HUDEP-2 (cell line): Measurements from ENCODE around the gene MACF1.

Experiments used
- DNase-seq, 76 experiments: peaks; one replicate each; lab custom pipeline; 2025; ENCODE audit not compliant: unreplicated experiment in 76 of 76; lab: John Stamatoyannopoulos, UW

Gene MACF1

DNA sequence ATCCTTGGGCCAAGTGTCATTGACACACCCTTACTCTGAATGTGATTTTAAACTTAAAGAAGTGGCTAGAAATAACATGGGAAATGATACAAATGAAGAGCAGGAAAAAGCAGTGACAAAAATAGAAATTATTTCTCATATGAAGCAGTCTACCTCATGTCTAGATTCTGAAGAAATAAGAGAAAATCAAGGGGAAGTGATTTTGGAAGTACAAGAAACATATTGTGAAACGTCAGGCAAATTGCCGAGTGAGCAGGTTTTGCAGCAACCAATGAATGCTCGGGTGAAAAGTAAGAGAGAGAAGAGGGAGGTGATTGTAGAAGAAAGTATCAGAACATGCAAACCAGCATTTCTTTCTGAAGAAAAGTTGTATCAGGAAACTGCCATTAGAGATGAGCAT, 130.7 kb downstream of the MACF1 start:
- DNase-seq: no peak

DNA sequence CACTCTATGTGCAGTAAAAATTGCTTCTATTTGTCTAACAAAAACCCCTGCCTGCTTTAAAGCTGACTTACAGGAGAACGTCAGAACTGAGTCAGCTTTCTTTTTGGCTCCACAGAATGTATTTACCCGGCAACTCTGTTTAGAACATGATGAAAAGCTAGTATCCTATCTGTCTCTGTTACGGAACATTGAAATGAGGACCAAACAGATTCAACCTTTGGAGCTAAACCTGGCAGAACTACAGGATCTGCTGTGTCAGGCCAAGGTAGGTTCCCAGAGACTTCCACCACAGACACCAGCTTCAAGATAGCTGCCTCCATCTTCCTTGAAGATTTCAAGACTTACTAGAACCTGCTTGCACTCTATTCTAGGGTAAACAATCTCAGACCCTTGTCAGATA, 132.6 kb downstream of the MACF1 start:
- DNase-seq: no peak

- no peak for DNase-seq
Observed at GRCh38 chr1:39342776-39343175, 138.3 kb downstream of the MACF1 start.

DNA sequence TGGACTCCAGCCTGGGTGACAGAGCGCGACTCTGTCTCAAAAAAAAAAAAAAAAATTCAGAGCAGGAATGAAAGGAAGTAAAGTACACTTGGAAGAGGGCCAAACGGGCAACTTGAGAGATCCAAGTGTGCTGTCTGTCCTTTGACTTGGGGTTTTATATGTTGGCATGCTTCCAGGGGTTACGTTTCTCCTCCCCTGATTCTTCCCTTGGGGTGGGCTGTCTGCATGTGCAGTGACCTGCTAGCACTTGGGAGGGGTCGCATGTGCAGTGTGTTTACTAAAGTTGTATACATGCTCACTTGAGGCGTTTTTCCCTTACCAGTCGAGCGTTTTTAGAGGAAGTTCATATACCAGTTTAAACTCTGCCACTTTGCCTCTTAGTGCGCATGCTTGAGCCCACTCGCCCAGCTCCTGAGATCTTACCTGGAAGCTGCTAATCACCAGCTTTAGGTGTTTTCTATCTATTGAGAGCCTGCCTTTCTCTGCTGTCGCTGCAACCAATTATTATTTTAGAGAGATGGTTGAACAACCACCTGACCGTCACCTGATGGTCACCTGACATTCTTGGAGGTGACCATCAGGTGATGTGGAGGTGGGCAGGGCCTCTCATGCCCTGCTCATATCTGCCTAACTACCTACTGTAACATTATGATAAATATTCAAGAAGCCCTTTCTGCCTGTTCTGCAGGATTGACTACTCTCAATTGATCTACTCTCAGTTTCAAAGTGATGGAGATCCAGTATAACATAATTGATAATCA, 140.1 kb downstream of the MACF1 start:
- no peak for DNase-seq

DNA sequence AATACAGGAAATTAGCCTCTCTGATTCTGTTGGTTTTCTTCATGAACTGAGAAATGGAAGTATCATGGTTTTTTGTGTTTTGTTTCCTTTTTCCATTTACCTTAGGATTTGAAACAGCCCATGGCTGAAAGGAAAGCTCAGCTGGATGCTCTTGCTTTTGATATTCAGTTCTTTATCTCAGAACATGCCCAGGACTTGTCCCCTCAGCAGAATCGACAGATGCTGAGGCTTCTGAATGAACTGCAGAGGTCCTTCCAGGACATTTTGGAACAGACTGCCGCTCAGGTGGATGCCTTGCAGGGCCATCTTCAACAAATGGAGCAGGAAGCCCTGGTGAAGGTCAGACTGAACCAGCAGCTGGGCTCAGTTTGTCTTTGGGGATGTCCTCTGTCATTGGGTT, 142.4 kb downstream of the MACF1 start:
- no peak for DNase-seq

DNA sequence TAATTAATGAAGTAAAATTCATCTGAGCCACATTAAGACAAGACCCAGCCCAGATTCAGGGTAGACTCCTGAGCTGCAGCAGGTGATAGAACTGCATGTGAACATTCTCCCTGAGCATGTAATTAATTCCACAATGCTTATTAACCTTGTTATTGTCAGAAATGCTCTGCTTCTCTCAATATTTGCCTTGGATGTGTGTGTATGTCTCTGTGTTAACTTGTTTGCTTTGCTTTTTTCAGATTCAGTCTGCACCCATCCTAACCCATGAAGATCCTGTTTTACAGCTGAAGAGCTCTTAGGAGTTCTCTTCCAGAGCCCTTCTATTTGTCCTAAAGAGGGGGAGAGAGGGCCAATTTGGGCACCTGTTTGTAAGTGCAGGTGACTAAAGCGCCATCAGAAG, 143.8 kb downstream of the MACF1 start:
- DNase-seq: no peak

DNA sequence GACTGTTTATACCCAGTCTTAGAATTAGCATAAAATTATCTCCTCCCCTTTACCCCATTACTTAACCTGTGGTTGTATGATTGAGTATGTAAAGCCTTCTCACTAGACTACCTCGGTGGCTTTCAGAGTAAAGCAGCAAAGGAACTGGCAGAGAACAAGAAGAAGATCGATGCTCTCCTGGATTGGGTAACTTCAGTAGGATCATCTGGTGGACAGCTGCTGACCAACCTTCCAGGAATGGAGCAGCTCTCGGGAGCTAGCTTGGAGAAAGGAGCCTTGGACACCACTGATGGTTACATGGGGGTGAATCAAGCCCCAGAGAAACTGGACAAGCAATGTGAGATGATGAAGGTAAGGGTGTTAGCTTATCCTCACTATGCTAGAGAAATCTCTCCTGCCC, 148.4 kb downstream of the MACF1 start:
- DNase-seq: no peak

DNA sequence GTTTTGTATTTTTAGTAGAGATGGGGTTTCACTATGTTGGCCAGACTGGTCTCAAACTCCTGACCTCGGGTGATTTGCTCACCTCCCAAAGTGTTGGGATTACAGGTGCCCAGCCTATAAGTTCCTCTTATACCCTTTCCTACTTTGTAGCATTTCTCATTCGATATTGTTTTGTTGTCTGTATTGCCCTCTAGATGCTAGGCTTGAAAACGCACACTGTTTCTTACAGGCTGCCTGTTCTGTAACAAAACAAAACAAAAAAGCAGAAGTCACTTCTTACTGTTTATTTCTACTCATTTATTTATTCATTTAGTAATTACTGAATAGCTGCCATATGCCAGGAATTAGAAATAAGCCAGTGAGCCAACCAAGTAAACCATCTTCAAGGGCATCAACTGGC, 150.1 kb downstream of the MACF1 start:
- DNase-seq: no peak

- no peak for DNase-seq
Observed at GRCh38 chr1:39358491-39358890, 154.0 kb downstream of the MACF1 start.

GRCh38 chr1:39359028-39359570, 154.6 kb downstream of the MACF1 start:
- DNase-seq: no peak

- no peak for DNase-seq
Observed at GRCh38 chr1:39360731-39361130, 156.2 kb downstream of the MACF1 start.

- no peak for DNase-seq
Observed at GRCh38 chr1:39361446-39361845, 157.0 kb downstream of the MACF1 start.

DNA sequence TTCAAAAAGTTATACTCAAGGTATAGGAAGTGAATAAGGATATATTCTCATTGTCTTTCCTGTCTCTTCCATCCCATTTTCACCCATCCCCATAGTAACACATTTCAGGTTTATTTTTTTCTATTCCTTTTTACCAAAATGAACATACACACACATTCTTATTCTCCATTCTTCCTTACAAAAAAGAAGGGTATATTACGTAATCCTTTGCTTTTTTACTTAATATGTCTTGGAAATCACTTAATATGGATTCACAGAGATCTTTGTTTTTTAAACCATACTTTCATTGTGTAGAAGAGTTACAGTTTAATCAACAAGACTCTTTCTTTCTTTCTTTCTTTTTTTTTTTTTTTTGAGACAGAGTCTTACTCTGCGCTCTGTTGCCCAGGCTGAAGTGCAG, 158.8 kb downstream of the MACF1 start:
- no peak for DNase-seq

- no peak for DNase-seq
Observed at GRCh38 chr1:39368045-39368444, 163.6 kb downstream of the MACF1 start.

DNA sequence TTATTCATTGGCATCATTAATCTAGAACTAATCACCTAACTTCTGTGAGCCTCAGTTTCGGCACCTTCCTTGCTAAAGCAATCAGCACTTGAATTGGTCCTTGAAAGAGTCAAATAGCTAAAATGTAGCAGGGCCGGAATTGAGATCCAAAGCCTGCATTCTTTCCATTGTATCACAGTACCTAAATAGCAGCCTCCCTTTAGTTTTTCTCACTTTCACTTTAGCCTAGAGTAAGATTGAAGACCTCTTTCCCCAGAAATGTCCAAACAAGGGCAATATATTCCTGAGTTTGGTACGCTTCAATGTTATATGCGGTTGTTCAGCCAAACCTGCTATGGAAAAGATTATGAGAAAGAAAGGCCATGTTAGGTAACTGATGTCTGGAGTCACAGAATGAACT, 165.1 kb downstream of the MACF1 start:
- DNase-seq: no peak

- no peak for DNase-seq
Observed at GRCh38 chr1:39370602-39371001, 166.1 kb downstream of the MACF1 start.

DNA sequence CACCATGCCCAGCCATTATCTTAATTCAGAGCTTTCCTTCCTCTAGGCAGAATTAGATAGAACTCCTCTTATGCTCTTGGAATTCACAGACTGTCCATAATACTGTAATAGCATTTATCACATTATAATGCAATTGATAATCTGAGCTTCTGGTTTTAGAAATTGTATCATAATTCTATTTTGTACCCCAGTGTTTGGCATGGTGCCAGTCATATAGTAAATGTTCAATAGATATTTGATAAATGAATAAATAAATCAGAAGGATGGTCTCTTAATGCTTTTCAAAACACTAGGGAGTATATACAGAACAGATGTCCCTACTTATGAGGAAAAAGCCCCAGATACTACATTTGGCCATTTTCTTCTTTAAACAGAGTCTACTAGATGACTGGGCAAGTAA, 167.6 kb downstream of the MACF1 start:
- no peak for DNase-seq

DNA sequence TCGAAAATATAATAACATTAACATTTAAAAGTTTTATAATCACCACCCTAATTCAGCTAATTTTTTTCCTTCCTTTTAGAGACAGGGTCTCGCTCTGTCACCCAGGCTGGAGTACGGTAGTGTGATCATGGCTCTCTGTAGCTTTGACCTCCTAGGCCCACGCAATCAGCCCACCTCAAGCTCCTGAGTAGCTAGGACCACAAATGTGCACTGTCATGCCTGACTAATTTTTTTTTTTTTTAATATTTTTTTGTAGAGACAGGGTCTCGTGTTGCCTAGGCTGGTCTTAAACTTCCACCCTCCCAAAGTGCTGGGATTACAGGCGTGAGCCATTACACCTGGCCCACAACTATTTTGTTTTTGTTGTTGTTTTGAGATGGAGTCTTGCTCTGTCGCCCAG, 172.2 kb downstream of the MACF1 start:
- DNase-seq: no peak

DNA sequence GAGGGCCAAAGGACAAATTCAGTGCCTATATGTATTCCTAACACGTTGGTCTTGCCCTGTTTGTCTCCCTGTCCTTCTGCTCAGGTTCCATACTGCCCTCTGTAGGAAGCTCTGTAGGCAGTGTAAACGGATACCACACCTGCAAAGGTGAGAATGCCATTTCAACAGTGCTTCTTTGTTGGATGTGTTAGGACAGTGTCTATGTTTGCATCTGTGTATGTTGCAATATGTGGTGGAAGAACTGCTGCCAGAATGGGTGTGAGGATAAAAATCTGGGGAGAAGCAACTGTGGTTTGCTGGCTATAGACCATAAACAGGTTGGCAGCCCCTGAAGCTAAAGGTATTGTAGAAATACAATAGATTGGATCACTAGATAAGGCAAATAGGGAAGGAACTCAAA, 173.9 kb downstream of the MACF1 start:
- DNase-seq: no peak

DNA sequence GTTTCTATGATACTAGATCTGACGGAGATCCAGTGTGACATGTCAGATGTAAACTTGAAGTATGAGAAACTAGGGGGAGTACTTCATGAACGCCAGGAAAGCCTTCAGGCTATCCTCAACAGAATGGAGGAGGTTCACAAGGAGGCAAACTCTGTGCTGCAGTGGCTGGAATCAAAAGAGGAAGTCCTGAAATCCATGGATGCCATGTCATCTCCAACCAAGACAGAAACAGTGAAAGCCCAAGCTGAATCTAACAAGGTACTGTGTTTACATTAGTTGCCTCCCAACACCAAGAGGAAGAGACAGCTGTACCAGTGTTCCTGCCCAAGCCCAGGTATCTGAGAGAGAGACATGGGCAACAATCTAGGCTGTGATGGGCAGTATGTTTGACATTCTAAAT, 174.7 kb downstream of the MACF1 start:
- no peak for DNase-seq

DNA sequence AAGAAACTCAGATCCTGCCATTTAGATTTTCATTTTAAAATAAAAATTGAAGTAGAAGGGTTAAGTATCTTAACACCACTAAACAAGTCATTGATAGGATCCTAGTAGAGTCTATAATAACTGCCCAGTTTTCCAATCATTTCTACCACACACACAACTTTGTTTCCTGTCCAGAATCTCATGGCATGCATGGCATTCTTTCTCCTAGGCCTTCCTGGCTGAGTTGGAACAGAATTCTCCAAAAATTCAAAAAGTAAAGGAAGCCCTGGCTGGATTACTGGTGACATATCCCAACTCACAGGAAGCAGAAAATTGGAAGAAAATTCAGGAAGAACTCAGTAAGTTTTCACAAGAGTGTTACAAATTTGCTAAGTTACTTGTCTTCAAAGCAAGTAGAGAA, 175.5 kb downstream of the MACF1 start:
- DNase-seq: no peak

- DNase-seq: no peak
Observed at GRCh38 chr1:39381839-39382238, 177.3 kb downstream of the MACF1 start.

DNA sequence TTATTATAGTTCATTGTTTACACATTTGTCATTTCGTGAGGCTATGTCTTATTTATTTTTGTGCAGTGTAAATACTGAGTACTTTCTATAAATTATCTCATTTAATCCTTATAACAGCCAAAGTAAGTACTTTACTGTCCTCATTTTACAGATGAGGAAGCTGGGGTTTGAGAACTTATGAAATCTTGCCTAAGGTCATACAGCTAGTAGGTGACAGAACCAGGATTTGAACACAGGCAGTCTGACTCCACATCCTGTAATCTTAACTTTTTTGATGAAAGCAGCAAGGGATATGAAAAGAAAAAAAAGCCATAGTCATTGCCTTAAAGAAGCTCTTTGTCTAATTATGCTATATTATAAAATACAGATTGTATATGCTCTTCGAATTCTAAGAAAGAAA, 179.8 kb downstream of the MACF1 start:
- no peak for DNase-seq
